BE2C (cell line): ENCODE data around the gene SEPHS2.

Source experiments
- DNase-seq: peaks from one replicate; pipeline ENCODE4 v3.0.0-alpha.2; 2020
- H3K27me3 ChIP-seq: fragments of 250-450 bp; sonication (Bioruptor Pico); 2 replicates; pipeline ENCODE4 v1.5.1; 2020; ENCODE audit warnings: mild to moderate bottlenecking
- H3K36me3 ChIP-seq: fragments of 250-450 bp; sonication (Bioruptor Pico); 2 replicates; pipeline ENCODE4 v1.5.1; 2020; ENCODE audit warnings: mild to moderate bottlenecking
- H3K4me1 ChIP-seq: fragments of 250-450 bp; sonication (Bioruptor Pico); 2 replicates; pipeline ENCODE4 v1.5.1; 2020
- H3K4me3 ChIP-seq: 2 replicates; pipeline ENCODE4 v1.5.1; 2011; ENCODE audit warnings: low read depth, low read length
- H3K9me3 ChIP-seq: fragments of 250-450 bp; sonication (Bioruptor Pico); 2 replicates; pipeline ENCODE4 v1.5.1; 2020
- CTCF ChIP-seq: IDR thresholded peaks from 2 replicates; pipeline ENCODE4 v1.5.1; 2012; ENCODE audit warnings: mild to moderate bottlenecking, low read depth, low read length

The SEPHS2 gene

GRCh38 chr16:30488764-30489605 is 43.3 kb upstream of the SEPHS2 start:
- H3K36me3 ChIP-seq, result no peaks in the 10 kb centered on the region
- TF ChIP-seq CTCF, result no peak

GRCh38 chr16:30485818-30486436 is 40.3 kb upstream of the SEPHS2 start:
- no peaks in the 10 kb centered on the region for H3K36me3 ChIP-seq
- no peaks in the 10 kb centered on the region for H3K9me3 ChIP-seq
- no peaks in the 10 kb centered on the region for H3K4me1 ChIP-seq
- no peak for TF ChIP-seq CTCF
- H3K4me3 ChIP-seq, result no peak overlapping the region
- no peak for DNase-seq
- H3K27me3 ChIP-seq, result no peaks in the 10 kb centered on the region

More at GRCh38 chr16:30488764-30489605, 43.3 kb upstream of the SEPHS2 start:
- Histone ChIP-seq H3K27me3 (no peaks in the 10 kb centered on the region), H3K4me1 (no peaks in the 10 kb centered on the region), H3K9me3 (no peaks in the 10 kb centered on the region), H3K4me3 (no peak overlapping the region)
- no peak for DNase-seq

GRCh38 chr16:30484887-30485286 is 39.2 kb upstream of the SEPHS2 start:
- Histone ChIP-seq H3K27me3 (no peaks in the 10 kb centered on the region), H3K9me3 (no peaks in the 10 kb centered on the region), H3K36me3 (no peaks in the 10 kb centered on the region), H3K4me1 (no peaks in the 10 kb centered on the region), H3K4me3 (no peak overlapping the region)
- DNase-seq, result no peak
- no peak for TF ChIP-seq CTCF

GRCh38 chr16:30482366-30482765 is 36.7 kb upstream of the SEPHS2 start:
- no peak for DNase-seq

GRCh38 chr16:30481381-30481780 is 35.7 kb upstream of the SEPHS2 start:
- no peak for TF ChIP-seq CTCF
- Histone ChIP-seq H3K36me3 (no peaks in the 10 kb centered on the region), H3K9me3 (no peaks in the 10 kb centered on the region), H3K4me3 (no peak overlapping the region), H3K27me3 (no peaks in the 10 kb centered on the region), H3K4me1 (no peaks in the 10 kb centered on the region)
- DNase-seq, result no peak

More at GRCh38 chr16:30482366-30482765, 36.7 kb upstream of the SEPHS2 start:
- Histone ChIP-seq H3K36me3 (no peaks in the 10 kb centered on the region), H3K4me3 (no peak overlapping the region), H3K9me3 (no peaks in the 10 kb centered on the region), H3K4me1 (no peaks in the 10 kb centered on the region), H3K27me3 (no peaks in the 10 kb centered on the region)
- peak; percentile 26; the same call in 1 of the 2 replicates for TF ChIP-seq CTCF
